Measurements from ENCODE around the gene CAMK1D. TPM values are rescaled to one million over a fixed set of nuclear protein-coding genes. Genes with fewer than 3 reads are reported as not detected.
A peak's percentile ranks its signal among the peaks of the same experiment; 100 is the strongest.

Gene CAMK1D
- total and polyA plus RNA-seq, 10 of the 15 experiments (the other 5 are each of a cell fraction or from before 2014, with no cell fraction given): 2.1 to 35.5 (median 14.7) TPM

DNA sequence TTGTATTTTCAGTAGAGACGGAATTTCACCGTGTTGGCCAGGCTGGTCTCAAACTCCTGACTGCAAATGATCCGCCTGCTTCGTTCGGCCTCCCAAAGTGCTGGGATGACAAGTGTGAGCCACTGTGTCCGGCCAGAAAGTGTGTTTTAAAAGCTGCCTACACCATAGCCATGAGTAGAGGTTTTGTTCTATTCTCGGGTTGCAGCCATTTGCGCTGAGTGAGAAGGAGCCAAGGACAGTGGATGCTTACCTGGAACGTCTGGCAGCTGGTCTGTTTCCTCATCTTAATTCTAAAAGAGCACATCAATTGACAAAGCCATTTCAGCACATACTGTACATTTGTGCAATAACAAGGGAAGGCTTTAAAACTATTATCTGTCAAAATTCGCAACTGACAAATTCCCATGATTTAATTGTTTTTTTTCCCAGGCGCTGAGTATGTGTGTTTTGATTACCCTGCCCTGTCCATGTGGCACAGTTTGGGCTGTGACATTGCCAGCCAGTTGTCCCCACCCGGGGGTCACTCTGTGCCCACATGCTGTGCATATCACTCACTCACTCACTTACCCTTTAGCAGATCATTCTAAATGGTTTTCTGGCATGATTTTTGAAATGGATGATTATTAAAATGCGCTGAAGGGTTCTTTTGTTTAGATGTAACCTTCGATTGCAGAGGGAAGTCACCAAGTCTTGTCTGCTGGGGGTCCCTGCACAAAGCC, 400.6 kb downstream of the CAMK1D start:
- no peak for DNase-seq (ENCODE audit: low read depth, low spot score)
- SMC1A ChIA-PET (ENCODE audit: uncharacterized antibody, unreplicated experiment): no interaction called here
- CTCF ChIA-PET: no interaction called here
- no peaks in the 10 kb centered on the region for H3K9me3 ChIP-seq (replicated peaks; ENCODE audit: control insufficient read depth, insufficient read depth, low read length)
- H3K9ac ChIP-seq (ENCODE audit: control insufficient read depth, insufficient read depth, low read length): no peak overlapping the region
- H3K4me3 ChIP-seq: no peak overlapping the region
- H3K27me3 ChIP-seq (replicated peaks in 1 of 2; ENCODE audit: control insufficient read depth in 2 of 2, insufficient read depth in 2 of 2, low read length in 1 of 2): no peaks in the 10 kb centered on the region
- TF ChIP-seq RFX5 (IDR thresholded peaks at IDR 0.05; ENCODE audit: low read depth, low read length) (no peak), SIN3A (IDR thresholded peaks at IDR 0.05; ENCODE audit: low read depth, low read length) (no peak)
- WGBS (ENCODE audit: insufficient coverage, insufficient replicate concordance, low lambda C conversion rate, missing lambda C conversion rate): 88% methylated on average over 14 of the region's 14 CpGs
- H3K4me2 ChIP-seq (ENCODE audit: control insufficient read depth, insufficient read depth): no peak overlapping the region
- H3K79me2 ChIP-seq (ENCODE audit: control insufficient read depth, insufficient read depth, low read length): no peaks in the 10 kb centered on the region
- no peak overlapping the region for H2AFZ ChIP-seq (ENCODE audit: control insufficient read depth, low read depth, low read length)
- RAD21 ChIA-PET (ENCODE audit: unreplicated experiment): no interaction called here
- FAIRE-seq: no peak
- no peaks in the 10 kb centered on the region for H3K36me3 ChIP-seq (ENCODE audit: control insufficient read depth in 2 of 2, insufficient read depth in 2 of 2, low read length in 1 of 2)
- no peak for ATAC-seq
- POLR2A ChIA-PET: interaction anchor here (0.7 kb wide), 1 partner anchor 96 kb away, joined by 5 read pairs; no protein-coding TSS in a partner anchor
- intact Hi-C loops (cut with micrococcal nuclease; ENCODE audit: unreplicated experiment): no loop called here
- no peaks in the 10 kb centered on the region for H3K4me1 ChIP-seq (ENCODE audit: control insufficient read depth, insufficient read depth, low read length)
- BruUV-seq (replicated peaks): no TSS peak
- H4K20me1 ChIP-seq (ENCODE audit: control insufficient read depth, insufficient read depth): no peaks in the 10 kb centered on the region
- in situ Hi-C loops (cut with MboI): no loop called here
- no peak overlapping the region for H3K27ac ChIP-seq (ENCODE audit: control insufficient read depth, insufficient read depth)

- Histone ChIP-seq H3K79me2 (ENCODE audit: control insufficient read depth, insufficient read depth, low read length) (no peaks in the 10 kb centered on the region), H3K4me1 (ENCODE audit: control insufficient read depth, insufficient read depth, low read length) (no peaks in the 10 kb centered on the region), H3K4me2 (ENCODE audit: control insufficient read depth, insufficient read depth) (no peak overlapping the region), H3K9me3 (replicated peaks; ENCODE audit: control insufficient read depth, insufficient read depth, low read length) (no peaks in the 10 kb centered on the region), H2AFZ (ENCODE audit: control insufficient read depth, low read depth, low read length) (no peak overlapping the region), H3K4me3 (no peak overlapping the region), H3K27ac (ENCODE audit: control insufficient read depth, insufficient read depth) (no peak overlapping the region), H3K36me3 (ENCODE audit: control insufficient read depth in 2 of 2, insufficient read depth in 2 of 2, low read length in 1 of 2) (no peaks in the 10 kb centered on the region), H3K27me3 (replicated peaks in 1 of 2; ENCODE audit: control insufficient read depth in 2 of 2, insufficient read depth in 2 of 2, low read length in 1 of 2) (no peaks in the 10 kb centered on the region), H4K20me1 (ENCODE audit: control insufficient read depth, insufficient read depth) (no peaks in the 10 kb centered on the region), H3K9ac (ENCODE audit: control insufficient read depth, insufficient read depth, low read length) (no peak overlapping the region)
- ChIA-PET RAD21 (ENCODE audit: unreplicated experiment) (no interaction called here), SMC1A (ENCODE audit: uncharacterized antibody, unreplicated experiment) (no interaction called here), CTCF (no interaction called here), POLR2A (no interaction called here)
- DNase-seq (ENCODE audit: low read depth, low spot score) (no peak), ATAC-seq (no peak), FAIRE-seq (no peak)
- 90% methylated on average over 11 of the region's 11 CpGs for WGBS (ENCODE audit: insufficient coverage, insufficient replicate concordance, low lambda C conversion rate, missing lambda C conversion rate)
- intact Hi-C loops (cut with micrococcal nuclease; ENCODE audit: unreplicated experiment) (no loop called here), in situ Hi-C loops (cut with MboI) (no loop called here)
- no TSS peak for BruUV-seq (replicated peaks)
- TF ChIP-seq ZNF24 (IDR thresholded peaks at IDR 0.05): peak; percentile 85
- TF ChIP-seq PAX8 (IDR thresholded peaks at IDR 0.05): no peak
Measured at GRCh38 chr10:12750526-12751201, 401.3 kb downstream of the CAMK1D start.

Measured in GM12878 (cell line).